GM21717 (cell line): ENCODE measurements around the gene RBM47.

Source experiments
- ATAC-seq: cut with Tn5 transposase; IDR thresholded peaks from one replicate; pipeline ENCODE4 v1.9.1; 2021; ENCODE audit warnings: mild to moderate bottlenecking, moderate library complexity; ENCODE audit not compliant: unreplicated experiment

The RBM47 gene

DNA sequence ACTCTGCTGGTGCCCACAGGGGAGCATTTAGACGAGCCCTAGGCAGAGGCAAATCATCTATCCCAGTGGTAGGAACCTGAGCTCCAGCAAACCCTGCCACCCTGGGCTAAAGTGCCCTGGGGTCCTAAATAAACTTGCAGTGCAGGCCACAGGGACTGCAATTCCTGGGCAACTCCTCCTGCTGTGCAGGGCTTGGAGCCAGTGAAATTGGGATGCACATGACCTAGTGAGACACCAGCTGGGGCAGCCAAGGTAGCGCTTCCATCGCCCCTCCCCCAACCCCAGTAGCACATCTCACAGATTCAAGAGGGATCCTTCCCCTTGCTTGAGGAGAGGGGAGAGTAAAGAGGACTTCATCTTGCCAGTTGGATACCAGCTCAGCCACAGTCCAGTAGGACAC lies 250.4 kb downstream of the RBM47 start:
- ATAC-seq, result no peak

GRCh38 chr4:40378619-40379018 lies 251.0 kb downstream of the RBM47 start:
- ATAC-seq, result no peak

- no peak for ATAC-seq
These were observed 251.9 kb downstream of the RBM47 start for GRCh38 chr4:40377512-40378365.

DNA sequence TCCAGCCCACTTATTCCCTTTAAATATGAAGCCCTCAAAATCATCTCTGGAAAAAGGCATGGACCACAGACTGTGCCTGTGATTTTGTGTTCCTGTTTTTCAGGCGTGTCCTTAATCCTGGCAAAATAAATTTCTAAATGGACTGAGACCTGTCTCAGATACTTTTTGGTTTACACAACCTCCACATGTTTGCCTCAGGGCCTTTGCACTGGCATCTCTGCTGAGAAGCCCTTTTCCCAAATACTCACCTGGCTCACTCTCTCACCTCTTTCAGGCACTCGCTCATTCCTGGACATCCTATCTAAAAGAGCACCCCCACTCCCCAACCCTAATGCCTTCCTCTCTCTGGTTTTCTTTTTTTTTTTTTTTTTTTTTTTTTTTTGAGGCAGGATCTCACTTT lies 254.0 kb downstream of the RBM47 start:
- ATAC-seq, result no peak

GRCh38 chr4:40375095-40375494 lies 254.6 kb downstream of the RBM47 start:
- no peak for ATAC-seq

DNA sequence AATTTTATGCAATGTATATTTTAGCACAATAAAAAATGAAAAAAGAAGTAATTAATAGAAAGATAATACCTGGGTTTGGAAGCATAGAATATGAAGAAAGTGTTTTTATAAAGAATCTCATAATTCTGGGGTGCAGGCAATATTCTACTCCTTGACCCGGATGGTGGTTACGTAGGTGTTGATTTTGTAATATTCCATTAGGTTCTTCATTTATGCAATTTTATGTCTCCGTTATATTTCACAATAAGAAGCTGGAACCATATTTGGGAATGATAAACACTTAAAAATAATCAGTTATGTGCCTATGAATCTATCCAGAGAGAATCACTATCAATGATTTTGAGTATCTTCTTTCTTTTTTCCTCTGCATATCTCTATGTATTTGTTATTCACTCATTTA lies 256.0 kb downstream of the RBM47 start:
- ATAC-seq, result no peak
